HFFc6 (cell line): Measurements from ENCODE around the gene PADI6. TPM values are rescaled to one million over a fixed set of nuclear protein-coding genes. Genes with fewer than 3 reads are reported as not detected.

Experiments
- DNase-seq: peaks from one replicate; pipeline ENCODE4 v3.0.0-alpha.2; 2018
- H3K27ac Mint-ChIP-seq: 2 replicates; pipeline ENCODE4 v1.8.0; 2020; ENCODE audit warnings: mild to moderate bottlenecking, mixed read lengths
- H3K27me3 Mint-ChIP-seq: 2 replicates; pipeline ENCODE4 v1.8.0; 2021; ENCODE audit warnings: mild to moderate bottlenecking, moderate library complexity, mixed read lengths; ENCODE audit not compliant: insufficient read depth
- H3K36me3 Mint-ChIP-seq: 2 replicates; pipeline ENCODE4 v1.8.0; 2021; ENCODE audit warnings: low read depth, mixed read lengths
- H3K4me1 Mint-ChIP-seq: 2 replicates; pipeline ENCODE4 v1.8.0; 2020; ENCODE audit warnings: low read depth, mixed read lengths
- H3K4me3 Mint-ChIP-seq: 2 replicates; pipeline ENCODE4 v1.8.0; 2020; ENCODE audit warnings: mild to moderate bottlenecking, moderate library complexity, mixed read lengths
- H3K9me3 Mint-ChIP-seq: 2 replicates; pipeline ENCODE4 v1.8.0; 2020; ENCODE audit warnings: mild to moderate bottlenecking, mixed read lengths
- total RNA-seq, 6 experiments: library from RNA; stranded (reverse); fragmentation: NEBNext Ultra II Directional; extraction: Animal tissue kit (Norgen Biotek cat#: 25700); gene quantifications; 2 replicates in 1 of 6; 3 replicates in 5 of 6; pipeline ENCODE4 v1.2.3, GENCODE V29; 2021
- TF ChIP-seq, protein P1 (sequence below): fragments of 200-600 bp; sonication (generic); IDR thresholded peaks from 2 replicates; pipeline ENCODE4 v1.5.0; 2021; ENCODE audit warnings: antibody characterized with exemption, mild to moderate bottlenecking

Gene PADI6
- total RNA-seq, 6 experiments from 2014 or later: not detected

DNA sequence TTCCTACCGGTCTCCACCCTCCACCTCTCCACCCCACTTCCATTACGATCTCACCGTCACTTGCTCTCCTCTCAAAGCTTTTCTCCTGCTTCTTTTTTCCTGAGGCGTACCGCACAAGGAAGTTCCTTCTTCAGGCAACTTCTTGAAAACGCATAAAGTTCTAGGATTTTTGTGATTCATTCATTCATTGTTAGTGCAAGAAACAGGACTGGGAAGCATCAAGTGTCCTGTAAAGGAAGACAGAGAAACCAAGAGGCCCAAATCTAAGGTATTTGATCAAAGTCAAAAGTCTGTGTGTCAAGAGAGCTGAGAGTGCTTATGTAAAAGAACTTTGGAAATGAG lies 68.8 kb downstream of the PADI6 start:
- Mint-ChIP-seq H3K4me3 (peak overlapping the region; percentile 50; the same call in 1 of the 2 replicates), H3K27me3 (no peaks in the 10 kb centered on the region), H3K4me1 (peaks cover 49% of the 10 kb centered on the region), H3K36me3 (0 out of 2 replicates have a peak, but pooled peaks cover 4% of the 10 kb centered on the region), H3K9me3 (no peaks in the 10 kb centered on the region), H3K27ac (no peak overlapping the region)
- TF ChIP-seq, protein P1, sequence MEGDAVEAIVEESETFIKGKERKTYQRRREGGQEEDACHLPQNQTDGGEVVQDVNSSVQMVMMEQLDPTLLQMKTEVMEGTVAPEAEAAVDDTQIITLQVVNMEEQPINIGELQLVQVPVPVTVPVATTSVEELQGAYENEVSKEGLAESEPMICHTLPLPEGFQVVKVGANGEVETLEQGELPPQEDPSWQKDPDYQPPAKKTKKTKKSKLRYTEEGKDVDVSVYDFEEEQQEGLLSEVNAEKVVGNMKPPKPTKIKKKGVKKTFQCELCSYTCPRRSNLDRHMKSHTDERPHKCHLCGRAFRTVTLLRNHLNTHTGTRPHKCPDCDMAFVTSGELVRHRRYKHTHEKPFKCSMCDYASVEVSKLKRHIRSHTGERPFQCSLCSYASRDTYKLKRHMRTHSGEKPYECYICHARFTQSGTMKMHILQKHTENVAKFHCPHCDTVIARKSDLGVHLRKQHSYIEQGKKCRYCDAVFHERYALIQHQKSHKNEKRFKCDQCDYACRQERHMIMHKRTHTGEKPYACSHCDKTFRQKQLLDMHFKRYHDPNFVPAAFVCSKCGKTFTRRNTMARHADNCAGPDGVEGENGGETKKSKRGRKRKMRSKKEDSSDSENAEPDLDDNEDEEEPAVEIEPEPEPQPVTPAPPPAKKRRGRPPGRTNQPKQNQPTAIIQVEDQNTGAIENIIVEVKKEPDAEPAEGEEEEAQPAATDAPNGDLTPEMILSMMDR: no peak
- DNase-seq: no peak

DNA sequence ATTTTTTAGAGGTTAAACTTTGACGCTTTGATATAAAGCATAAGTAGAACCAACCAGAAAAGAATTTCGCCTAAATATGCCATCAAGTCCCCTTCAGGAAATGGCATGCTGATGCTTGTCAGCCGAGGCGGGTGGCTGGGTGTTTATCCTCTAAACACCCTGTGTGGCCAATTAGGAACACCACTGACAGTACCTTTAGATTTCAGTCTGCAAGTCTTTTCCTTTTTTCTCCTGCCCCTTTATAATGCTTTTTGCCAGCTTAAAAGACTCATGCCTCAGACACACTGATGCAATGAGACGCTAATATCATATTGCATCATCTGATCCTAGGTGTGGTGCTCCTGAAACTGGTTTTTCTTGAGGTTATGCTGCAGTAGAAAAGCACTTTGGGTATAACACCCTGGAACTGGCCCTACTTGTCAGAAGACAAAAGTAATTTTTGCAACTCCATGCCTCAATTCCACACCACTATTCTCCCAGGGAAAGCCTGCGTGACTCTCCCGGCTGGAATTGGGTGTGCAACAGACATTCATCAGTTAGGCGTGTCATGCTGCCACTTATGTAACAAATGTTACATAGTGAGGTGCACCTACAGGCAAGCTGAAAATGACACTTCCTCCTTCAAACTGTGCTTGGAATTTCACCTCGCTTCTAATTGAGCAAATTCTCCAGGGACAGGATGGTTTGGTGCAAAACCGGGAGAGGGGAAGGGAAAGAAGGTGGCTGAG lies 69.4 kb downstream of the PADI6 start:
- Mint-ChIP-seq H3K36me3 (0 out of 2 replicates have a peak, but pooled peaks cover 4% of the 10 kb centered on the region), H3K27ac (peak overlapping the region; percentile 45), H3K4me3 (no peak overlapping the region), H3K9me3 (no peaks in the 10 kb centered on the region), H3K27me3 (no peaks in the 10 kb centered on the region), H3K4me1 (peaks cover 43% of the 10 kb centered on the region)
- DNase-seq: peak; percentile 19
- TF ChIP-seq, protein P1: no peak

DNA sequence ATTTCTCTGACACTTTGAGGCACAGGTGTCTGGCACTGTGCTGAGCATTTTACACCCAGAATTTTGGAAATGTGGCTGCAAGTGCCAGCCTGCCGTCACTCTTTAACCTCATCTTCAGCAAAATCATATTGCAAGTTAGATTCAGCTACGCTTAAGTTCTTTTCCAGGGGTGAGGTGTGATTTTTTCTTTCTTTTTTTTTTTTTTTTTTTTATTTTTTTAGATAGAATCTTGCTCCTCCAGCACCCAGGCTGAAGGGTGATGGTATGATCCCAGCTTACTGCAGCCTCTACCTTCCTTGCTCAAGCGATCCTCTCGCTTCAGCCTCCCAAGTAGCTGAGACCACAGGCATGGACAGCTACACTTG lies 70.0 kb downstream of the PADI6 start:
- Mint-ChIP-seq H3K9me3 (no peaks in the 10 kb centered on the region), H3K4me1 (peaks cover 37% of the 10 kb centered on the region), H3K27me3 (no peaks in the 10 kb centered on the region), H3K36me3 (0 out of 2 replicates have a peak, but pooled peaks cover 2% of the 10 kb centered on the region), H3K4me3 (no peak overlapping the region), H3K27ac (peak overlapping the region; percentile 45; the same call in 1 of the 2 replicates)
- TF ChIP-seq, protein P1: no peak
- no peak for DNase-seq

DNA sequence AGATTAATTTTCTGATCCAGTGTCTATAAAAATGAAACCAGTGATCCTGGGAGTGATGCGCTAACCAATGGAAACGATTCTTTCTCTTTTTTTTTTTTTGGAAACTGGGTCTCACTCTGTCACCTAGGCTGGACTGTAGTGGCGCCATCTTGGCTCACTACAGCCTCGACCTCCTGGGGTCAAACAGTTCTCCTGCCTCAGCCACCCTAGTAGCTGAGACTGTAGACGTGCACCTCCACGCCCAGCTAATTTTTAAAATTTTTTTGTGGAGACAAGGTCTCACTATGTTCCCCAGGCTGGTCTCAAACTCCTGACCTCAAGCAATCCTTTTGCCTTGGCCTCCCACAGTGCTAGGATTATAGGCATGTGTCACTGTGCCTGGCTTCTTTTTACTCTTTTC lies 70.8 kb downstream of the PADI6 start:
- Mint-ChIP-seq H3K4me1 (peaks cover 35% of the 10 kb centered on the region), H3K4me3 (no peak overlapping the region; the same call in 1 of the 2 replicates), H3K36me3 (no peaks in the 10 kb centered on the region), H3K27ac (peak overlapping the region; percentile 80), H3K9me3 (no peaks in the 10 kb centered on the region), H3K27me3 (no peaks in the 10 kb centered on the region)
- TF ChIP-seq, protein P1: no peak
- no peak for DNase-seq

DNA sequence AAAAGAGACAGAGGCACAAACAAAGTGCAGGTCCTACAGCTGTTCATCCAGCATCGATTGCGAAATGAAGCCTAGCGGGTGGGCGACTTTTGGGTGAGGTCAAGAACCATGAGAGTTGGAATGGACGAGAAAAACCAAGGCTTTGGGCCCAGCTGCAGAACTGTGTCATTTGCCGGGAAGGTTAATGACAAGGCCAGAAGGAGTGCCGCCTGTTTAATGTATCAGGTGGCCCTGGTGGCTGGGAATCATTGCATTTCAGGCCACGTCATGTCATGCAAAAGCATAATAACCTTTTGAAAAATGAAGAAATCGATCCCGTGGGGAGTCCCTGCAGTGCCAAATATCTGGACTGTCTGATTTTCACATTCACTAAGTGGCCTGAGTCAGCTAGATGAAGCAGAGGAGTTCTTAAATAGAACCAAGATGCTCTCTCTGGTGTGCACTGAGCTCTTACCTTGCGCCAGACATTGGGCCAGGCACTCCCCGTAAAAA lies 75.6 kb downstream of the PADI6 start:
- TF ChIP-seq, protein P1: no peak

More for the DNA sequence above, 75.6 kb downstream of the PADI6 start:
- no peak overlapping the region for H3K4me3 Mint-ChIP-seq
- peaks cover 17% of the 10 kb centered on the region for H3K4me1 Mint-ChIP-seq
- H3K9me3 Mint-ChIP-seq: no peaks in the 10 kb centered on the region
- no peak for DNase-seq
- no peaks in the 10 kb centered on the region; the same call in none of the 2 replicates for H3K27me3 Mint-ChIP-seq
- H3K27ac Mint-ChIP-seq: no peak overlapping the region
- H3K36me3 Mint-ChIP-seq: no peaks in the 10 kb centered on the region

Other genes with a start within 250 kb of the PADI6 start
- gene PADI1, start 167.1 kb upstream of the PADI6 start, total RNA-seq: under 1 TPM in 5 of 6 experiments, not detected in 1; 0.11 to 0.95 (median 0.22) TPM
- gene PADI3, start 123.1 kb upstream of the PADI6 start, total RNA-seq: under 1 TPM in 4 of 6 experiments, not detected in 2; 0.05 to 0.14 (median 0.07) TPM
- not detected for gene PADI4, start 64.0 kb upstream of the PADI6 start, total RNA-seq
- 10 to 100 TPM; 36.0 to 43.8 (median 38.0) TPM for gene RCC2, start 67.5 kb downstream of the PADI6 start, total RNA-seq
- gene ARHGEF10L, start 167.5 kb downstream of the PADI6 start, total RNA-seq: 10 to 100 TPM; 11.1 to 29.0 (median 26.7) TPM